NCI-H1048 (cell line): ENCODE data around the gene PPP1R12C.

Experiments used
- DNase-seq: peaks from one replicate; lab custom pipeline; 2025; lab: John Stamatoyannopoulos, UW

PPP1R12C gene

GRCh38 chr19:55091126-55091910, 26.1 kb downstream of the PPP1R12C start:
- DNase-seq: no peak

- no peak for DNase-seq
Measured at GRCh38 chr19:55090564-55090963, 26.9 kb downstream of the PPP1R12C start.

- no peak for DNase-seq
Measured at GRCh38 chr19:55089342-55089944, 28.0 kb downstream of the PPP1R12C start.

- DNase-seq: peak; percentile 77
Measured at GRCh38 chr19:55088543-55089341, 28.7 kb downstream of the PPP1R12C start.

- no peak for DNase-seq
Measured at GRCh38 chr19:55088021-55088451, 29.4 kb downstream of the PPP1R12C start.

GRCh38 chr19:55087542-55087901, 29.9 kb downstream of the PPP1R12C start:
- DNase-seq: no peak

- peak; percentile 93 for DNase-seq
Measured at GRCh38 chr19:55086730-55087541, 30.5 kb downstream of the PPP1R12C start.

GRCh38 chr19:55085923-55086715, 31.3 kb downstream of the PPP1R12C start:
- DNase-seq: no peak

- no peak for DNase-seq
Measured at GRCh38 chr19:55084416-55084815, 33.0 kb downstream of the PPP1R12C start.

GRCh38 chr19:55083004-55083850, 34.2 kb downstream of the PPP1R12C start:
- DNase-seq: no peak

- DNase-seq: peak; percentile 21
Measured at GRCh38 chr19:55082020-55082851, 35.2 kb downstream of the PPP1R12C start.

GRCh38 chr19:55081770-55082019, 35.7 kb downstream of the PPP1R12C start:
- no peak for DNase-seq

- no peak for DNase-seq
Measured at GRCh38 chr19:55080968-55081769, 36.3 kb downstream of the PPP1R12C start.

- DNase-seq: peak; percentile 70
Measured at GRCh38 chr19:55080121-55080967, 37.1 kb downstream of the PPP1R12C start.

- DNase-seq: no peak
Measured at GRCh38 chr19:55079400-55080038, 37.9 kb downstream of the PPP1R12C start.

GRCh38 chr19:55078996-55079395, 38.4 kb downstream of the PPP1R12C start:
- no peak for DNase-seq

GRCh38 chr19:55077106-55077505, 40.3 kb downstream of the PPP1R12C start:
- DNase-seq: no peak
